ENCODE results near the gene KCNAB2.

DNA sequence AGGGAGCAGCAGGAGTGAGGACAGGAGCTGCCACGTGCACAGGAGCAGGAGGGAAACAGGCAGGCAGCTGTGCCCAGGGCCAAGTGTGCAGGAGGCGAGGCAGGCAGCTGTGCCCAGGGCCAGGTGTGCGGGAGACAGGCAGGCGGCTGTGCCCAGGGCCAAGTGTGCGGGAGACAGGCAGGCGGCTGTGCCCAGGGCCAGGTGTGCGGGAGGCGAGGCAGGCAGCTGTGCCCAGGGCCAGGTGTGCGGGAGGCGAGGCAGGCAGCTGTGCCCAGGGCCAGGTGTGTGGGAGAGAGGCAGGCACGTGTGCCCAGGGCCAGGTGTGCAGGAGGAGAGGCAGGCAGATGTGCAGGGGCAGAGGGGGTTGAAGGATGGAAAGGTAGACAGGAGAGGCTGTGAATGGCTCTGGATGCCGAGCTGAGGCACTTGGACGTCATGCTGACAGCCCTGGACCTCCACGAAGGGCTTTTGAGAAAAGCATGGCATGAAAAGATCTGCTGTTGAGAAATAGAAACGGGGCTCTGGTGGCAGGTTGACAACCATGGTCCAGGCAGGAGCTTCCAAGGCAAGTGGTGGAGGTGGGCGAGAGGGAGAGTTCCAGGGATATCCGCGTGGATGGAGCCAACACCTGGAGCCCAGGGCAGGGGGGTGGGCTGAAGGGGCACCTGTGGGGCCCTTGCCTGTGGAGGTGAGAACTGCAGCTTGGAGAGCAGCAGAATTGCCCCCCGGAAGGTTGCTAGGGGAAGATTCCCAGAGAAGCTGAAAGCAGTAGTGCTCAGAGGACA is 34.3 kb upstream of the KCNAB2 start:
- TF ChIP-seq CTCF (IDR thresholded peaks at IDR 0.05), result no peak
- no peak for TF ChIP-seq POLR2A (IDR thresholded peaks at IDR 0.05)

Measured in right lobe of liver (tissue), 4 donors.